ENCODE data around the gene CPA4.

- TF ChIP-seq CTCF (IDR thresholded peaks at IDR 0.05) (no peak), POLR2A (IDR thresholded peaks at IDR 0.05) (no peak)
Observed at GRCh38 chr7:130342701-130343380, 49.9 kb downstream of the CPA4 start.

All from lower leg skin (tissue), 3 donors.